Testis (tissue), 2 donors: ENCODE data around the gene ZBTB46.

ENCODE experiments used
- CTCF ChIP-seq, 3 experiments: fragments of 450-650 bp in 2 of 3; fragments of 200-600 bp in 1 of 3; sonication (generic) in 1 of 3; IDR thresholded peaks; one replicate each; pipeline ENCODE4 v1.5.1; 2016 to 2019; ENCODE audit warnings: antibody characterized with exemption in 3 of 3, mild to moderate bottlenecking in 2 of 3, moderate library complexity in 1 of 3
- POLR2A ChIP-seq: fragments of 450-650 bp; IDR thresholded peaks from one replicate; pipeline ENCODE4 v1.6.1; 2017; ENCODE audit warnings: antibody characterized with exemption, mild to moderate bottlenecking, moderate library complexity

GRCh38 chr20:63842258-63842657, 11.2 kb upstream of the ZBTB46 start:
- TF ChIP-seq CTCF (IDR thresholded peaks at IDR 0.05), result no peak
- no peak for TF ChIP-seq POLR2A
